GM19023 (cell line): Measurements from ENCODE around the gene RALGPS1.

Experiments
- ATAC-seq: cut with Tn5 transposase; IDR thresholded peaks from one replicate; pipeline ENCODE4 v1.9.1; 2021; ENCODE audit warnings: mild to moderate bottlenecking, moderate library complexity; ENCODE audit not compliant: unreplicated experiment

Gene RALGPS1

GRCh38 chr9:127269449-127269848 lies 354.9 kb downstream of the RALGPS1 start:
- ATAC-seq: no peak
